ENCODE data around the gene IRF2BPL.

The IRF2BPL gene

GRCh38 chr14:76998910-76999309, 29.6 kb downstream of the IRF2BPL start:
- Histone ChIP-seq H3K27me3 (ENCODE audit: insufficient read depth, low read length) (peaks cover 3% of the 10 kb centered on the region; the same call in 1 of the 2 replicates), H4K20me1 (ENCODE audit: insufficient read depth, low read length) (no peaks in the 10 kb centered on the region), H3K4me2 (ENCODE audit: low read length) (no peak overlapping the region), H3K27ac (ENCODE audit: low read depth, low read length, poor library complexity, severe bottlenecking) (no peak overlapping the region), H3K4me1 (ENCODE audit: insufficient read depth, low read length, severe bottlenecking) (no peaks in the 10 kb centered on the region), H3K79me2 (ENCODE audit: insufficient read depth, low read length) (no peaks in the 10 kb centered on the region), H2AFZ (ENCODE audit: low read length) (no peak overlapping the region), H3K9me3 (ENCODE audit: low read length) (no peaks in the 10 kb centered on the region), H3K9me2 (ENCODE audit: low read depth, low read length) (no peaks in the 10 kb centered on the region), H3K36me3 (ENCODE audit: insufficient read depth, low read length) (no peaks in the 10 kb centered on the region), H3F3A (ENCODE audit: insufficient read depth, low read length) (no peaks in the 10 kb centered on the region), H3K9ac (ENCODE audit: low read length) (no peak overlapping the region), H3K4me3 (ENCODE audit: low read depth, low read length, poor library complexity, severe bottlenecking) (no peak overlapping the region)
- TF ChIP-seq EZH2 (IDR thresholded peaks at IDR 0.05; ENCODE audit: borderline replicate concordance, low read length), result no peak
- TF ChIP-seq CTCF (IDR thresholded peaks at IDR 0.05; ENCODE audit: low read length), result no peak

GRCh38 chr14:76997257-76997970, 31.1 kb downstream of the IRF2BPL start:
- TF ChIP-seq EZH2 (IDR thresholded peaks at IDR 0.05; ENCODE audit: borderline replicate concordance, low read length) (no peak), CTCF (IDR thresholded peaks at IDR 0.05; ENCODE audit: low read length) (no peak)
- Histone ChIP-seq H4K20me1 (ENCODE audit: insufficient read depth, low read length) (no peaks in the 10 kb centered on the region), H3K36me3 (ENCODE audit: insufficient read depth, low read length) (no peaks in the 10 kb centered on the region), H3K9me3 (ENCODE audit: low read length) (no peaks in the 10 kb centered on the region), H3K4me3 (ENCODE audit: low read depth, low read length, poor library complexity, severe bottlenecking) (no peak overlapping the region), H3K9me2 (ENCODE audit: low read depth, low read length) (no peaks in the 10 kb centered on the region), H3K79me2 (ENCODE audit: insufficient read depth, low read length) (no peaks in the 10 kb centered on the region), H3K4me2 (ENCODE audit: low read length) (no peak overlapping the region), H2AFZ (ENCODE audit: low read length) (no peak overlapping the region), H3K27ac (ENCODE audit: low read depth, low read length, poor library complexity, severe bottlenecking) (no peak overlapping the region), H3K27me3 (ENCODE audit: insufficient read depth, low read length) (peaks cover 3% of the 10 kb centered on the region; the same call in 1 of the 2 replicates), H3F3A (ENCODE audit: insufficient read depth, low read length) (no peaks in the 10 kb centered on the region), H3K9ac (ENCODE audit: low read length) (no peak overlapping the region), H3K4me1 (ENCODE audit: insufficient read depth, low read length, severe bottlenecking) (no peaks in the 10 kb centered on the region)

DNA sequence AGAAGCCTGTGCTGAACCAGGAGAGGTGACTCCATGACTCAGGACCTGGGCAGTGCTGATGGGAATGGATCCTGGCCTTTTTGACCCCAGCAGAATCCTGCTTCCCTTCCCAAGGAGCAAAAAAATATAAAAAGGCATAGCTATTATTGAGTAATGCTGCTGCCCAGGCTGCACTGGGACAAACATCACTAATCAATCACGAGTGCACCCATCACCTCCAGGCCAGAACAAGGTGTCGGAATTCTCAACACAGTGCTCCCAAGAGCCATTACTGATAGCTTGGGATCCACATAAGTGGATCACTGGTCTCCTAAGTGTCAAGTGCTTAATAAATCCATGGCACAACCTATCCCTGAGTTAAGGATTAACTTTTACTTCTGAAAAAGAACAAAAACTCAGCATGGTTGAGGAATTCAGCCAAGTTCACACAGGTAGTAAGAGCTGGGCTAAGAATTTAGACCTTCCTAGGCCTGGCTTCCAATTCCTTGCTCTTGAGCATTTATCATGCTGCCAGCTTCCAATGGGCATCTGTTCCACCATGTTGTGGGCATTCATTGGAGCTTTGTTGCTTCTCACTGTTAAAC, 31.9 kb downstream of the IRF2BPL start:
- no peaks in the 10 kb centered on the region for H3K4me1 ChIP-seq (ENCODE audit: insufficient read depth, low read length, severe bottlenecking)
- peaks cover 3% of the 10 kb centered on the region; the same call in 1 of the 2 replicates for H3K27me3 ChIP-seq (ENCODE audit: insufficient read depth, low read length)
- no peak for TF ChIP-seq CTCF (IDR thresholded peaks at IDR 0.05; ENCODE audit: low read length)
- TF ChIP-seq EZH2 (IDR thresholded peaks at IDR 0.05; ENCODE audit: borderline replicate concordance, low read length), result no peak
- no peak overlapping the region for H2AFZ ChIP-seq (ENCODE audit: low read length)
- no peak overlapping the region for H3K4me3 ChIP-seq (ENCODE audit: low read depth, low read length, poor library complexity, severe bottlenecking)
- no peak overlapping the region for H3K4me2 ChIP-seq (ENCODE audit: low read length)
- H4K20me1 ChIP-seq (ENCODE audit: insufficient read depth, low read length), result no peaks in the 10 kb centered on the region
- H3K9ac ChIP-seq (ENCODE audit: low read length), result no peak overlapping the region
- no peak overlapping the region for H3K27ac ChIP-seq (ENCODE audit: low read depth, low read length, poor library complexity, severe bottlenecking)
- H3K9me2 ChIP-seq (ENCODE audit: low read depth, low read length), result no peaks in the 10 kb centered on the region
- H3K36me3 ChIP-seq (ENCODE audit: insufficient read depth, low read length), result no peaks in the 10 kb centered on the region
- H3F3A ChIP-seq (ENCODE audit: insufficient read depth, low read length), result no peaks in the 10 kb centered on the region
- H3K9me3 ChIP-seq (ENCODE audit: low read length), result no peaks in the 10 kb centered on the region
- H3K79me2 ChIP-seq (ENCODE audit: insufficient read depth, low read length), result no peaks in the 10 kb centered on the region
